HG03039 (cell line): Measurements from ENCODE around the gene TBC1D16.

Source experiments
- ATAC-seq: cut with Tn5 transposase; IDR thresholded peaks from one replicate; pipeline ENCODE4 v1.9.1; 2021; ENCODE audit warnings: mild to moderate bottlenecking, moderate library complexity; ENCODE audit not compliant: unreplicated experiment

The TBC1D16 gene

GRCh38 chr17:79954281-79955166 lies 81.1 kb downstream of the TBC1D16 start:
- no peak for ATAC-seq

DNA sequence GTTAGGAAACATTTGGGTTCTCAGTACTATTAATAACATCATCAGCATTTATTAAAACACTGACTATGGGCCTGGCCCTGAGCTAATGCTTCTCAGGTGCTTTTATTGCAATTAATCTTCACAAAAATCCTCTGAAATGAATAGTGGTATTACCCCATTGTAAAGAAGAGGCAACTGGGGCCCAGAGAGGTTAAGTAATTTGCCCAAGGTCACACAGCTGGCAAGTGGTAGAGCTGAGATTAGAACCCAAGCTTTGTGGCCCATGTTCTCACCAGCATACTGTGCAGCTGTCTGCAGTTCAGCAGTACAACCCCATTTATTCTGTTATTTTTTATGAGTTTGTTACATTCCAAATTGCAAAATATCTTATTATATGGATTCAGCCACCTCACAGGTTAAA lies 82.3 kb downstream of the TBC1D16 start:
- ATAC-seq: no peak

DNA sequence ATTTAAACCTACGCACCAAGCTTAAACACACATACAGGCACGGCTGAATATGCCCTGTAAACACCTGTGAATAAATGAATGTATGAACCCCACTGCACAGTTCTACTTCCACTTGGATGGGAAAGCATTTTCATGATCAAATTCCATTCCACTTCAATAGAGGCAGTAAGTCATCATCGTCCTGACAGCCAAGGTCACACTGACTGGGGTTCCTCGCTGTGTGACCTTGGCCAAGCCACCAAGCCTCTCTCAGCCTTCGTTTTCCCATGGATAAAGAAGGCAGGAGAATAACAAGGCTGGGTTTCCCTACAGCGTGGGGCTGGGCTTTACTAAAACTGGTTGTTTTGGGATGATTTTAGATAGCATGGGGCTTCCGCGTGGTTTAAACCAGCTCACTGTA lies 82.8 kb downstream of the TBC1D16 start:
- ATAC-seq: no peak

DNA sequence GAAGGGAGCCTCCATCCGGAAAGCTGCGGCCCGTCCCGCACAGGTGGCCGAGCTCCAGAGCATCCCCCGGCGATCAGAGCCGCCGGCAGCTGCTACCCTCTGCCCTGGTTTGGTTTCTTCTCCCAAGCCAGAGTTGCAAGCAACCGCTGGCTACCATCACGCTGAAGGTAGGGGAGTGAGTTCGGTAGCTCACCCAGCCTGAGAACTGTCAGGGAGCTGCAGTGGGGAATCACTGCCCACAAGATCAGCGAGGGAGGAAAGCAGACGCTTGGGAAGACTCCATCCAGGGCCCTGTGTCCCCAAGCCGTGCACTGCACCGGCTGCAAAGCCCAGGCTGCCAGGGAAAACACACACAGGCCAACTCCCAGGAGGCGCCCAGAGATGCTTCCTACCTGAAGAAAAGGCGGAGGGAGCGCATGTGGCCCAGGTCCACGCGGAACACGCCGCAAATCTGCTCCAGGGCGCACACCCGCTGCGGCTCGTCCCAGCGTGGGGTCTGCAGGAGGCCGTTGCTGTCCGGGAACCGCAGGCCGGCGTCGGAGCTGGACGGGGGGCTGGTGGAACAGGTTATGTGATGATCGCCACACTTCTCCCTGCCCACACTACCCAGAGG lies 83.3 kb downstream of the TBC1D16 start:
- ATAC-seq: no peak

- ATAC-seq: no peak
Observed at GRCh38 chr17:79951361-79952264, 84.1 kb downstream of the TBC1D16 start.

- no peak for ATAC-seq
Observed at GRCh38 chr17:79950751-79951150, 84.9 kb downstream of the TBC1D16 start.

DNA sequence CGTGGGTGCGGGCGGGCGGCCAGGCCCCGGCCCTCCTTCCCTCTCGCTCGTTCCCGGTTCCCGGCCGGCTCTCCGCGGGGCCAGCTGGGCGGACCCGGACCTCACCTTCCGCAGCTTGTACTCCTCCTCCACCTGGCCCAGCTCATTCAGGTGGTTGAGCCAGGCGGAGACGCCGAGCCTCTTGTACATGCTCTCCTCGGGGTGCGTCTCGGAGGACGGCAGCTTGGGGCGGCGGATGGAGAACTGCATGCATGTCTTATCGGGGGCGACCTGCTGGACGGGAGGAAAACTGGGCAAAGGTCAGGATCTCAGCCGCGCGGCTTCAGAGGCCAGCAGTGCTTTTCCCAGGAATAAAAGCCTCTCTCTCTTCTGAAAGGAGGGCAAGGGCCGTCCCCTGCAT lies 85.4 kb downstream of the TBC1D16 start:
- ATAC-seq: no peak

DNA sequence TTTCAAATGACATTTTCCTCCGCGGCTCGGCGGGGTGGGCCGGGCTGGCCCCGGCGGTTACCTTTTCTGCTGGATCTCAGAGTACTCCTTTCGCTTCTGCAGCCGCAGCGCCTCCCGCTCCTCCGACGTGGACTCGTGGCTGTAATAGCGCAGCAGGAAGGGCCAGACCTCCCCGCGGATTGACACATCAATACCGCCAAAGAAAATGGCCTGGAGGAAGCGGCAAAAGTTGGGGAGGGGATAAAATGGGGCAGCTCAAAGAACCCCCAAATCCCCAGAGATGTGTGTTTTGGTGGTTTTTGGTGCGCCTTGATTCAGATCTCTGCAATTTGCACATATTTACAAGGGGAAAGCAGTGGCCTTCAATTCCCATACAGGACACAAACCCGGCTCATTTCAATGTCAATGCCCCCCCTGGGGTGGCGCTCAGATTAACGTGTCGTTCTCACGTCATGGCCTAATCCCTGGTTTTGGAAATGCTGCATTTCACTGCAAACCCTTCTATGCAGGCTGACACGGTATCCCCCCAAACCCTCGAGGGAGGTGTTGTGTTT lies 85.9 kb downstream of the TBC1D16 start:
- ATAC-seq: no peak

- no peak for ATAC-seq
Observed at GRCh38 chr17:79948945-79949655, 86.6 kb downstream of the TBC1D16 start.

DNA sequence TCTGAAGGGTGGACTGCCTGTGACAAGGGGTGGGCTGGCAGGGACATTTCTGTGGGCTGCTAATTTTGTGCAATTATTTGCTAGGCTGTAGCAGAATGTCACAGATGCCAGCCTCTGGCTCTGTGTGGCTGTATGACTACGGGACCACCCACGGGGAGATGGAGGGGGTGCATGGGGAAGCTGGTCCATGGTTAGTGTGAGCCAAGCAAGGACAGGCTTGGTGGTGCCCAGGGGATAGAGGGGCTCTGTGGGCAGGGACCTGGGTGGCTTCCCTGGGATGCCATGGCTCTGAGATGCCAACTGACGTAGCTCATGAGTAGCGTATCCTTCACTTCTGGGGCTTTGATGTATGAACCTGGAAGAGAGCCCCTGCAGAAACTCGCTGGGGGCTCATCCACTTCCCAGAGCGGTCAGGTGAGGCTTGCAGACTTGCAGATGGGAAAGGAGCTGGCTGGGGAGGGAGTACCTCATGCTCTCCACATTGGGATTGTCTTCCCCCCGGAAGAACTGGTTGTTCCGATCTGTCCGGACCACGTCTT lies 87.2 kb downstream of the TBC1D16 start:
- no peak for ATAC-seq

GRCh38 chr17:79947351-79948031 lies 88.2 kb downstream of the TBC1D16 start:
- no peak for ATAC-seq

DNA sequence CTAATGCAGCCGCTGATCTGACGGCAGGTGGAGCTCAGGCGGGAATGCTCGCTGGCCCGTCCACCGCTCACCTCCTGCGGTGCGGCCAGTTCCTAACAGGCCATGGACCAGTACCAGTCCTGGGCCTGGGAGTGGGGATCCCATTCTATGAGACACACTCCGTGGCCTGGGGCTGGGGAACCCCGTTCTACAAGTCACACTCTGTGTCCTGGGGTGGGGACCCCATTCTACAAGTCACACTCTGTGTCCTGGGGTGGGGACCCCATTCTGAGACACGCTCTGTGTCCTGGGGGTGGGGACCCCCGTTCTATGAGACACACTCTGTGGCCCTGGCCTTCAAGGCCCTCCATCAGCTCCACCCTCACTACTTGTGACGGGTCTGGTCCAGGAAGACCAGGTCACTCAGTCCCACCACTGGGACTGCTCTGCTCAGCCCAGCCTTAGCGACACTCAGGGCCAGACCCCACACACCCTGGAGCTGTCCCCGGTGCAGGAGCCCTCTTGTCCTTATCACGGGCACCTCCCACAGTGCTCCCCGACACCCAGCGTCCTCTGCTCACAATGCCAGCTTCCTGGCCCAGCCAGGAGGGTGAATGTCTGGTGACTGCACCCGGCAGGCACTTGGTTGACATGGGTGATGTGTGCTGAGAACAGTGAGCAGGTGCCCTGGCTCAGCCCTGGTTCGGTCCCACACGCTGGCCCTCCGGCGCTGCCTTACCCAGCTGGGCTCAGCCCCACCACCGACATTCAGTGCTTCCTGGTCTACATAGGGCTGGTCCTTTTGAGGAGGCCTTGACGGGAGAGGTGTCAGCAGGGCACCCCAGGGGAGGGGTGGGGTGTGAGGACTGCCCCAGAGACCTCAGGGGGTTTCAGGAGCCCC lies 89.1 kb downstream of the TBC1D16 start:
- no peak for ATAC-seq

DNA sequence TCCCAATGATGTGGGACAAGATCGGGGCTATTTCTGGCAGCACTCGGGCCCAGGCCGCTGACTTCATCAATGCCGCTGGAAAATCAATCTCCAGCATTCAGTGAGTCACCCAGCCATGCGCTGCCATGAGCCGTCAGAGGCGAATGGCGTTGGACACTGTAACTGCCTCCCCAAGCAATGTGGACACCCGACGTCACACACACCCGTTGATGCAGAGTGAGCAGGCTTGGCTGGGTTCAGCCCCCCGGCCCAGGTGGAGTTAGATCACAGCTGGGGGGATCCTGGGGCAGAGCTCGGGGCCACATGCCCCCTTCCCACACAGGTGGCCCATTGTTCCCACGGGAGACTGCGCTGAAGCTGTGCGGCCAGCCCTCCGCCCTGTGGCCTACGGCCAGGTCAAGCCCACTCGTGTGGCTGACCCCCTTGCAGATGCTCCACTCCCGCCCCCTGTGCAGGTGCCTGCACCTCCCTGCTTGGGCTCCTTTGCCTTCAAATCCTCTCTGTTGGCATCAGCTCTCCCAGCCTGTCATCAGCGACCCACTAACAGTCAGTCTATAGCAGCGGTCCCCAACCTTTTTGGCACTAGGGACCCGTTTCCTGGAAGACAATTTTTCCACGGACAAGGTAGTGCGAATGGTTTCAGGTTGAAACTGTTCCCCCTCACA lies 89.9 kb downstream of the TBC1D16 start:
- no peak for ATAC-seq

DNA sequence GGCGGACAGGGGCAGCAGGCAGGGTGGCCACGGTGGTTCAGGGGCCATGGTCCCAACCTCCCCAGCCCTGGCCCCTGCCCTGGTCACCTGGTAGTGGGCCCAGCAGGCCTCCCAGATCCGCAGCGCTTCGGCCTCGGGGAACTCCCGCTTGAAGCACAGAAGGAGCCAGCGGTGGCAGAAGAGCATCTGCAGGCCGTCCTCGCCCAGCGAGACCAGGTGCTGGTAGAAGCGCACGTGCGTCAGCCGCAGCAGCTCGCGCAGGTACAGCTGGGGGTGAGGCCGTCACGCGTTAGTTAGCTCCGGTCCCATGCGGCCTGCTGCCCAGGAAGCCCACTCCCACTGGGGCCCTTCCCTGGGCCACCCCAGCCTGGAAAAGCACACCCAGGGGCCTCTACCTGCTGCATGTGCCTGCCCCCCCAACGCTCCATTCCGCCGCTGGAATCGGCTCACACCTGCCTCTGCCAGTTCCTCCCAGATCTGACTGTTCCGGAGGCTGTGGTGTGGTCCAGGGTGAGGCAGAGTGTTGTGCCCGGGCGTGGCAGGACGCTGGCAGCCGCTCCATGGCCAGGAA lies 90.8 kb downstream of the TBC1D16 start:
- no peak for ATAC-seq

DNA sequence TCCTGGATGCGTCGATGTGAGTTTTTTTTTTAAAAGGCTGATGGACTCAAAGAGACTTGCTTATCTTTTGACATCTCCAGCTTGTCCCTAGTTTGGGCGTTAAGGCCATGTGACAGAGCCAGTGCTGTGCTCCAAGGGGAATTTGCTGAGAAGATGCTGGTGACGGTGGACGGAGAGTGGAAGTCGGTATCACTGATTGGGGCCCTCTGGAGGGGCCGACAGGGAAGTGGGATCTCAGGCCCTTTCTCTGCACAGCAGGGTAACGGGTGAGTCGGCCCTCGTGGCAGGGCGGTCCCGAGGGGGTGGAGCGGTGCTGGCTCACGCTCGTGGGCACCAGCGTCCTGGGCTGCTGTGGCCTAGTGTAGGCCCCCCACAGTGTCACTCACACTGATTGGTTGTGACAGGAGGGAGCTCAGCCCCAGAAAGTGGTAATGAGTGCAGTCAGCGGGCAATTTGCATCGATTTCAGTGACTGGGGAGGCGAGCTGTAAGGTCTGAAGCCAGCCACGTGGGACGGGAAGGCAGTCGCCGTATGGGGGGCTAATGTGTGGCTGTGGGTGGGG lies 91.3 kb downstream of the TBC1D16 start:
- no peak for ATAC-seq

DNA sequence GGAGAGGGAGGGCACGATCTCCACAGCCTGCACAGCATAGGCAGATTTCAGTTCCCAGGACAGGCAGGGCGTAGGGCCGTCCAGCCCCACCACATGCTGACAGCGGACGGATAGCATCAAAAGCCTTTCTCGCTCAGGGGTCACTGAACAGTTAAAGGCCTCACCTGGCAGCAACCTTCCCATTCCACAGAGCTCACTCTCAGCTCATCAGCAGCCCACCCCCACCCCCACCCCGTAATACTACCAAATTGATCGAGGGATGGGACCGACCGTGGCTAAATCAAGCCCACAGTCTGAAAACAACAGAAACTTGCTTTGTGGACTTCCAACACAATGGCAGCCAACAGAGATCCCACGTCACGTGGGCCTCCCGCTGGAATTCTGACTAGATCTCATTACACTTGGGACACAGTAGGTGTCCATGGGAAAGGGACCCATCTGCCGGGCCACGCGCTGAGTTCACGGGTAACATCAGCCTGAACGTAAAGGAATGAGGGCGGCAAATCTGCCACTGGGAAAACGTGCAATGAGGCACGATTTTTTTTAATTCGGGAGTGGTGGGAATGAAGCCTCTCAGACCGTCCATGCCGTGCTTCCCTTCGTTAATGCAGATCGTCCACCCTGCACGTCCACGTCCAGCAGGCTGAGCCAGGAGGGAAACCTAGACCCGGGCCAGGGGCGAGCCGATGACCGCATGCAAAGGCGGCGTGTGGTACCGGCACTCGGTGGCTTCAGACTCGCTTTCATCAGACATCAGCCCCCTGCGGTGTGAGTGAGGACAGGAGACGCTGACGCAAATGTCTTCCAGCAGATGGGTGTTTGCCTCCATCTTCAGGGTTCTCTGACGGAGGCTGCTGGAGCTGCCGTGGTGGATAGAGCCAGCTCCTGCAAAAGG lies 92.1 kb downstream of the TBC1D16 start:
- ATAC-seq: no peak
